ENCODE data around the gene SLC1A5.

The SLC1A5 gene

DNA sequence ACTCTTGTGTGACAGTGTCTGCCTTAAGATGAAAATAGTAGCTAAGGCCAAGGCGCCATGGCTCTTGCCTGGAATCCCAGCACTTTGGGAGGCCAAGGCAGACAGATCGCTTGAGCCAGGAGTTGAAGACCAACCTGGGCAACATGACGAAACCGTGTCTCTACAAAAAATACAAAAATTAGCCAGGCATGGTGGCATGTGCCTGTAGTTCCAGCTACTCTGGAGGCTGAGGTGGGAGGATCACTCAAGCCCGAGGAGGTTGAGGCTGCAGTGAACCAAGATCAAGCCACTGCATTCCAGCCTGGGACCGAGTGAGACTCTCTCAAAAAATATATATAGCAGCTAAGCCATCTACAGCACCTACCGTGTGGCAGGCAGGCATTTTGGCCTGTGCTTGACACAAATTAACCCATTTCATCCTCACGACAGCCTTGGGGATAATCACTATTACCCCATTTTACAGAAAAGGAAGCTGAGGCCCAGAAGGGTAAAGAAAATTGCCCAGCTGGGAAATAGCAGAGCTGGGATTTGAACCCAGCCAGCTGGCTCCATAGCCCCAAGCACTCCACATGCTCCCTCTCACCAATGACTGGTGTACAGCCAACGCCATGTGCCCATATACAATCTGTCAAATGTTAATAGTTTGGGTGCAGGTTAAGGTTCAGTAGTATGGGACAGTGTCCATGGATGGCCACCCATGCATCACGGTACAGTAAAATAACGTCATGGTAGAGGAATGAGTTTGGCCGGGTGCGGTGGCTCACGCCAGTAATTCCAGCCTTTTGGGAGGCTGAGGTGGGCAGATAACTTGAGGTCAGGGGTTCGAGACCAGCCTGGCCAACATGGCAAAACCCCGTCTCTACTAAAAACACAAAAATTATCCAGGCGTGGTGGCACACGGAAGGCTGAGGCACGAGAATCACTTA lies 3.1 kb downstream of the SLC1A5 start:
- H3F3A ChIP-seq (ENCODE audit: insufficient read depth, low read length), result peaks cover 38% of the 10 kb centered on the region
- TF ChIP-seq EZH2 (optimal IDR thresholded peaks at IDR 0.05; ENCODE audit: low read depth, low read length) (no peak), EZH2phosphoT487 (IDR thresholded peaks at IDR 0.05; ENCODE audit: low read length) (no peak)
- TF ChIP-seq, protein P1, sequence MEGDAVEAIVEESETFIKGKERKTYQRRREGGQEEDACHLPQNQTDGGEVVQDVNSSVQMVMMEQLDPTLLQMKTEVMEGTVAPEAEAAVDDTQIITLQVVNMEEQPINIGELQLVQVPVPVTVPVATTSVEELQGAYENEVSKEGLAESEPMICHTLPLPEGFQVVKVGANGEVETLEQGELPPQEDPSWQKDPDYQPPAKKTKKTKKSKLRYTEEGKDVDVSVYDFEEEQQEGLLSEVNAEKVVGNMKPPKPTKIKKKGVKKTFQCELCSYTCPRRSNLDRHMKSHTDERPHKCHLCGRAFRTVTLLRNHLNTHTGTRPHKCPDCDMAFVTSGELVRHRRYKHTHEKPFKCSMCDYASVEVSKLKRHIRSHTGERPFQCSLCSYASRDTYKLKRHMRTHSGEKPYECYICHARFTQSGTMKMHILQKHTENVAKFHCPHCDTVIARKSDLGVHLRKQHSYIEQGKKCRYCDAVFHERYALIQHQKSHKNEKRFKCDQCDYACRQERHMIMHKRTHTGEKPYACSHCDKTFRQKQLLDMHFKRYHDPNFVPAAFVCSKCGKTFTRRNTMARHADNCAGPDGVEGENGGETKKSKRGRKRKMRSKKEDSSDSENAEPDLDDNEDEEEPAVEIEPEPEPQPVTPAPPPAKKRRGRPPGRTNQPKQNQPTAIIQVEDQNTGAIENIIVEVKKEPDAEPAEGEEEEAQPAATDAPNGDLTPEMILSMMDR (IDR thresholded peaks at IDR 0.05; ENCODE audit: low read length), result no peak
- peak overlapping the region; percentile 89; the same call in 1 of the 2 replicates for H3K27ac ChIP-seq (ENCODE audit: low read length)
- peaks cover 17% of the 10 kb centered on the region for H4K20me1 ChIP-seq (ENCODE audit: insufficient read depth, low read length)
- H3K27me3 ChIP-seq (replicated peaks; ENCODE audit: insufficient read depth, low read length), result no peaks in the 10 kb centered on the region
- DNase-seq, result no peak
- H3K36me3 ChIP-seq (replicated peaks; ENCODE audit: insufficient read depth, low read length), result peaks cover 20% of the 10 kb centered on the region; the same call in 1 of the 2 replicates
- no peak overlapping the region for H2AFZ ChIP-seq (ENCODE audit: low read length)
- peaks cover 75% of the 10 kb centered on the region for H3K79me2 ChIP-seq (ENCODE audit: low read length)
- H3K4me1 ChIP-seq (ENCODE audit: low read length), result peaks cover 11% of the 10 kb centered on the region; the same call in 1 of the 2 replicates
- H3K4me2 ChIP-seq (ENCODE audit: low read depth, low read length), result peak overlapping the region; percentile 87
- H3K9ac ChIP-seq (ENCODE audit: low read length), result peak overlapping the region; percentile 97
- H3K4me3 ChIP-seq (ENCODE audit: low read length), result peak overlapping the region; percentile 95
- no peaks in the 10 kb centered on the region for H3K9me2 ChIP-seq (replicated peaks; ENCODE audit: insufficient read depth, low read length)
- no peaks in the 10 kb centered on the region for H3K9me3 ChIP-seq (replicated peaks; ENCODE audit: insufficient read depth, low read length)

DNA sequence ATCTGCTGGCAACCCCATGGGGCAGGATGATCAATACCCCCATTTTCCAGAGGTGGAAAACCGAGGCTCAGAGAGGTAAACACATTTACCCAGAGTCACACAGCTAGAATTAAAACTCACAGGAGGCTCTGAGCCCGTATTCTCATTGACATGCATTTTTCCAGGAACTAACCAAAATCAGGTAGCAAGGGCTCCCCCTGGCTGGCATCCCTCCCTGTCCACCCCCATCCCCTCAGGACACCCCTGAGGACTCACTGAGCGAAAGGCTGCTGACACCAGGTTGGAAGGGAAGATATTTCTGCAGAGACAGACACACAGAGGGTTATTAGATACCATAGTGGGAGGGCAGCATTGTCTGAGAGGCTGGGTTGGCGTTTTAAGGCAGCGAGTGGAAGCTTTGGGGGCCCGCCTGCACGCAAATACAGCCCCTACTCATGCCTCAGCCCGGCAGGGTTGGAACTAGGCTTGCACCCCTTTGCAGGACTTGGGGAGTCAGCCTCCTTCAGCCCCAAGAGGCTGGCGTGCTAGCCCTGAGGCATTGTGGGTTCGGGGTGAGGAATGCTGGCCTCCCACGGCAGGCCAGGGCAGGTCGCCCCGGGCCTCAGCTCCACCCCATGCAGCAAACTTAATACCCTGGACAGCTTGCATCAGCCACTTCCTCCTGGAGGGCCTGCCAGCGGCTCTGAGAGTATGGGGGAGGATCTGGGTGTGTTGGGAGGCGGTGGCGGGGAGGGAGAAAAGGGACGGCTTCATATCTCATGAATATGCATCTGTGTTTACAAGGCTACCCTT lies 3.9 kb downstream of the SLC1A5 start:
- Histone ChIP-seq H3K27me3 (replicated peaks; ENCODE audit: insufficient read depth, low read length) (no peaks in the 10 kb centered on the region), H3K9me3 (replicated peaks; ENCODE audit: insufficient read depth, low read length) (no peaks in the 10 kb centered on the region), H3K9me2 (replicated peaks; ENCODE audit: insufficient read depth, low read length) (no peaks in the 10 kb centered on the region), H3F3A (ENCODE audit: insufficient read depth, low read length) (peaks cover 41% of the 10 kb centered on the region), H3K9ac (ENCODE audit: low read length) (peak overlapping the region; percentile 97), H3K4me1 (ENCODE audit: low read length) (peaks cover 11% of the 10 kb centered on the region; the same call in 1 of the 2 replicates), H3K36me3 (replicated peaks; ENCODE audit: insufficient read depth, low read length) (peaks cover 20% of the 10 kb centered on the region; the same call in 1 of the 2 replicates), H3K27ac (ENCODE audit: low read length) (peak overlapping the region; percentile 89; the same call in 1 of the 2 replicates), H4K20me1 (ENCODE audit: insufficient read depth, low read length) (peaks cover 17% of the 10 kb centered on the region), H3K4me3 (ENCODE audit: low read length) (peak overlapping the region; percentile 95), H3K79me2 (ENCODE audit: low read length) (peaks cover 77% of the 10 kb centered on the region), H3K4me2 (ENCODE audit: low read depth, low read length) (peak overlapping the region; percentile 87), H2AFZ (ENCODE audit: low read length) (no peak overlapping the region)
- DNase-seq, result peak; percentile 87
- no peak for TF ChIP-seq EZH2 (optimal IDR thresholded peaks at IDR 0.05; ENCODE audit: low read depth, low read length)
- TF ChIP-seq EZH2phosphoT487 (IDR thresholded peaks at IDR 0.05; ENCODE audit: low read length), result no peak
- TF ChIP-seq, protein P1 (IDR thresholded peaks at IDR 0.05; ENCODE audit: low read length), result peak; percentile 51

DNA sequence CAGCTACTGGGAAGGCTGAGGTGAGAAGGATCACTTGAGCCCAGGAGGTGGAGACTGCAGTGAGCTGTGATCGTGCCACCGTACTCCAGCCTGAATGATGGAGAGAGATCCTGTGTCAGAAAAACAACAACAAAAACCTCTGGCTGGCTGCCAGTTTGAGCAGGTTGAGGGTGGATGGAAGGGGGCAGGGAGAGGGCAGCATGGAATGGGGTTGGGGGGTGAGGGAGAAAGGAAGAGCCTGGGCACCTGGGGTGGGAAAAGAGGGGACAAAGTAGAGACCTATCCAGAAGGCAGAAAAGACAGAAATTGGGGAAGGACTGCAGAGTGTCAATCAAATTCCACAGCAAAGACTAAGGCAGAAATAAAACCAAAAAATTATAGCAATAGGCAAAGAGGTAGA lies 4.7 kb downstream of the SLC1A5 start:
- H3K79me2 ChIP-seq (ENCODE audit: low read length), result peaks cover 82% of the 10 kb centered on the region
- H3K27me3 ChIP-seq (replicated peaks; ENCODE audit: insufficient read depth, low read length), result no peaks in the 10 kb centered on the region
- peaks cover 11% of the 10 kb centered on the region; the same call in 1 of the 2 replicates for H3K4me1 ChIP-seq (ENCODE audit: low read length)
- no peak for TF ChIP-seq EZH2 (optimal IDR thresholded peaks at IDR 0.05; ENCODE audit: low read depth, low read length)
- TF ChIP-seq EZH2phosphoT487 (IDR thresholded peaks at IDR 0.05; ENCODE audit: low read length), result no peak
- TF ChIP-seq, protein P1 (IDR thresholded peaks at IDR 0.05; ENCODE audit: low read length), result no peak
- no peaks in the 10 kb centered on the region for H3K9me2 ChIP-seq (replicated peaks; ENCODE audit: insufficient read depth, low read length)
- peak overlapping the region; percentile 95 for H3K4me3 ChIP-seq (ENCODE audit: low read length)
- peak overlapping the region; percentile 89; the same call in 1 of the 2 replicates for H3K27ac ChIP-seq (ENCODE audit: low read length)
- H4K20me1 ChIP-seq (ENCODE audit: insufficient read depth, low read length), result peaks cover 17% of the 10 kb centered on the region
- H3K36me3 ChIP-seq (replicated peaks; ENCODE audit: insufficient read depth, low read length), result peaks cover 23% of the 10 kb centered on the region
- DNase-seq, result no peak
- no peak overlapping the region for H2AFZ ChIP-seq (ENCODE audit: low read length)
- H3K9me3 ChIP-seq (replicated peaks; ENCODE audit: insufficient read depth, low read length), result no peaks in the 10 kb centered on the region
- peak overlapping the region; percentile 87; the same call in 1 of the 2 replicates for H3K4me2 ChIP-seq (ENCODE audit: low read depth, low read length)
- H3F3A ChIP-seq (ENCODE audit: insufficient read depth, low read length), result peaks cover 41% of the 10 kb centered on the region
- peak overlapping the region; percentile 97; the same call in 1 of the 2 replicates for H3K9ac ChIP-seq (ENCODE audit: low read length)

Data from MM.1S (cell line).